HEK293 (cell line): ENCODE data around the gene DLK2.

Experiments used
- CTCF ChIA-PET: fragments of 350-600 bp; formaldehyde crosslinking; extraction: SDS; loops from one replicate; lab custom pipeline; 2021; ENCODE audit warnings: antibody characterized with exemption; lab: Yijun Ruan, JAX
- POLR2A ChIA-PET: fragments of 300-600 bp; formaldehyde crosslinking; extraction: SDS; loops from one replicate; lab custom pipeline; 2020; ENCODE audit warnings: antibody characterized with exemption, inconsistent platforms; lab: Yijun Ruan, JAX
- H3K27ac ChIP-seq: fragments of 200-500 bp; sonication (Bioruptor generic); 2 replicates; pipeline ENCODE4 v1.5.1; 2014; ENCODE audit warnings: low read depth, low read length, control low read depth, inconsistent platforms; ENCODE audit errors: extremely low read depth
- H3K36me3 ChIP-seq, 2 experiments: fragments of 200-500 bp in 1 of 2; sonication (Bioruptor generic) in 1 of 2; 1 replicate in 1 of 2; 2 replicates in 1 of 2; pipeline ENCODE4 v1.5.1; 2014 to 2017; ENCODE audit warnings: inconsistent platforms in 2 of 2, low read length in 2 of 2; ENCODE audit not compliant: control insufficient read depth in 2 of 2, insufficient read depth in 1 of 2
- H3K4me1 ChIP-seq: fragments of 200-500 bp; sonication (Bioruptor generic); 2 replicates; pipeline ENCODE4 v1.5.1; 2014; ENCODE audit warnings: mild to moderate bottlenecking, low read length, inconsistent platforms; ENCODE audit not compliant: control insufficient read depth, insufficient read depth
- H3K4me3 ChIP-seq: 2 replicates; pipeline ENCODE4 v1.5.1; 2011; ENCODE audit warnings: low read depth, mild to moderate bottlenecking, control low read depth, low read length, moderate library complexity
- H3K9me3 ChIP-seq: fragments of 200-500 bp; sonication (Bioruptor generic); 2 replicates; pipeline ENCODE4 v1.5.1; 2014; ENCODE audit warnings: low read depth, low read length, inconsistent platforms; ENCODE audit not compliant: control insufficient read depth, insufficient read depth
- KLF7 ChIP-seq: fragments of 450-650 bp; formaldehyde crosslinking; IDR thresholded peaks from 2 replicates; pipeline ENCODE4 v1.5.1; 2016; ENCODE audit warnings: missing biosample characterization, missing genetic modification characterization, borderline replicate concordance
- PRDM1 ChIP-seq: fragments of 450-650 bp; formaldehyde crosslinking; IDR thresholded peaks from 2 replicates; pipeline ENCODE4; 2016; ENCODE audit warnings: missing biosample characterization, missing genetic modification characterization
- SCRT2 ChIP-seq: fragments of 450-650 bp; formaldehyde crosslinking; IDR thresholded peaks from 2 replicates; pipeline ENCODE4 v1.5.1; 2016; ENCODE audit warnings: missing biosample characterization, missing genetic modification characterization
- TCF7L2 ChIP-seq: IDR thresholded peaks from 2 replicates; pipeline ENCODE4 v1.6.1; 2011; ENCODE audit warnings: low read depth, mild to moderate bottlenecking, inconsistent platforms, low read length, moderate library complexity, borderline replicate concordance
- ZBTB8A ChIP-seq: fragments of 450-650 bp; formaldehyde crosslinking; IDR thresholded peaks from 2 replicates; pipeline ENCODE4 v1.5.1; 2016; ENCODE audit warnings: missing biosample characterization, missing genetic modification characterization
- ZEB2 ChIP-seq: fragments of 450-650 bp; formaldehyde crosslinking; IDR thresholded peaks from 2 replicates; pipeline ENCODE4 v1.5.1; 2016; ENCODE audit warnings: missing biosample characterization, missing genetic modification characterization
- ZNF10 ChIP-seq: fragments of 450-650 bp; formaldehyde crosslinking; IDR thresholded peaks from 2 replicates; pipeline ENCODE4 v1.5.1; 2017; ENCODE audit warnings: missing biosample characterization, missing genetic modification characterization
- ZNF155 ChIP-seq: fragments of 450-650 bp; formaldehyde crosslinking; IDR thresholded peaks from 2 replicates; pipeline ENCODE4 v1.5.1; 2016; ENCODE audit warnings: missing biosample characterization, missing genetic modification characterization
- ZNF211 ChIP-seq: fragments of 450-650 bp; formaldehyde crosslinking; IDR thresholded peaks from 2 replicates; pipeline ENCODE4 v1.5.1; 2016; ENCODE audit warnings: low read depth, missing biosample characterization, missing genetic modification characterization
- ZNF274 ChIP-seq, 2 experiments: fragments of 200-500 bp in 1 of 2; fragments of 450-650 bp in 1 of 2; sonication (Bioruptor generic) in 1 of 2; formaldehyde crosslinking in 1 of 2; IDR thresholded peaks; 2 replicates each; pipeline versions ENCODE4 v1.5.1 to v1.6.1; 2014 to 2016; ENCODE audit warnings: borderline replicate concordance in 1 of 2, inconsistent platforms in 1 of 2, low read length in 1 of 2, missing biosample characterization in 1 of 2, missing genetic modification characterization in 1 of 2
- ZNF366 ChIP-seq: fragments of 450-650 bp; formaldehyde crosslinking; conservative IDR thresholded peaks from 2 replicates; pipeline ENCODE4 v1.5.1; 2016; ENCODE audit warnings: missing biosample characterization, missing genetic modification characterization
- ZNF391 ChIP-seq: fragments of 450-650 bp; formaldehyde crosslinking; IDR thresholded peaks from 2 replicates; pipeline ENCODE4 v1.5.1; 2016; ENCODE audit warnings: low read depth, missing biosample characterization, missing genetic modification characterization, borderline replicate concordance
- ZNF394 ChIP-seq: fragments of 450-650 bp; formaldehyde crosslinking; IDR thresholded peaks from 2 replicates; pipeline ENCODE4 v1.5.1; 2016; ENCODE audit warnings: missing biosample characterization, missing genetic modification characterization, mild to moderate bottlenecking, moderate library complexity, borderline replicate concordance
- ZNF423 ChIP-seq: fragments of 450-650 bp; formaldehyde crosslinking; IDR thresholded peaks from 2 replicates; pipeline ENCODE4 v1.5.1; 2016; ENCODE audit warnings: missing biosample characterization, missing genetic modification characterization
- ZNF623 ChIP-seq: fragments of 450-650 bp; formaldehyde crosslinking; IDR thresholded peaks from 2 replicates; pipeline ENCODE4 v1.5.1; 2016; ENCODE audit warnings: missing biosample characterization, missing genetic modification characterization
- ZNF654 ChIP-seq: fragments of 450-650 bp; formaldehyde crosslinking; IDR thresholded peaks from 2 replicates; pipeline ENCODE4 v1.5.1; 2016; ENCODE audit warnings: low read depth, missing biosample characterization, missing genetic modification characterization
- ZNF785 ChIP-seq: fragments of 450-650 bp; formaldehyde crosslinking; IDR thresholded peaks from 2 replicates; pipeline ENCODE4 v1.5.1; 2016; ENCODE audit warnings: missing biosample characterization, missing genetic modification characterization
- ZSCAN23 ChIP-seq: fragments of 450-650 bp; formaldehyde crosslinking; IDR thresholded peaks from 2 replicates; pipeline ENCODE4 v1.5.1; 2016; ENCODE audit warnings: missing biosample characterization, missing genetic modification characterization
- ZSCAN30 ChIP-seq: fragments of 450-650 bp; IDR thresholded peaks from 2 replicates; pipeline ENCODE4 v1.5.1; 2018; ENCODE audit warnings: missing biosample characterization, mild to moderate bottlenecking, missing genetic modification characterization, moderate library complexity
- TF ChIP-seq, protein P1 (sequence below): fragments of 450-650 bp; formaldehyde crosslinking; IDR thresholded peaks from 2 replicates; pipeline ENCODE4 v1.5.1; 2017; ENCODE audit warnings: missing biosample characterization, missing genetic modification characterization
- TF ChIP-seq, protein P2 (sequence below): fragments of 450-650 bp; formaldehyde crosslinking; IDR thresholded peaks from 2 replicates; pipeline ENCODE4 v1.5.1; 2017; ENCODE audit warnings: missing biosample characterization, missing genetic modification characterization
- TF ChIP-seq, protein P3 (sequence below): fragments of 450-650 bp; formaldehyde crosslinking; conservative IDR thresholded peaks from 2 replicates; pipeline ENCODE4 v1.5.1; 2016; ENCODE audit warnings: low read depth, missing biosample characterization, missing genetic modification characterization
- TF ChIP-seq, protein P4 (sequence below): fragments of 450-650 bp; formaldehyde crosslinking; IDR thresholded peaks from 2 replicates; pipeline ENCODE4 v1.5.1; 2016; ENCODE audit warnings: missing biosample characterization, missing genetic modification characterization
- TF ChIP-seq, protein P5 (sequence below): fragments of 450-650 bp; formaldehyde crosslinking; IDR thresholded peaks from 2 replicates; pipeline ENCODE4 v1.5.1; 2016; ENCODE audit warnings: missing biosample characterization, missing genetic modification characterization

The DLK2 gene, protein sequence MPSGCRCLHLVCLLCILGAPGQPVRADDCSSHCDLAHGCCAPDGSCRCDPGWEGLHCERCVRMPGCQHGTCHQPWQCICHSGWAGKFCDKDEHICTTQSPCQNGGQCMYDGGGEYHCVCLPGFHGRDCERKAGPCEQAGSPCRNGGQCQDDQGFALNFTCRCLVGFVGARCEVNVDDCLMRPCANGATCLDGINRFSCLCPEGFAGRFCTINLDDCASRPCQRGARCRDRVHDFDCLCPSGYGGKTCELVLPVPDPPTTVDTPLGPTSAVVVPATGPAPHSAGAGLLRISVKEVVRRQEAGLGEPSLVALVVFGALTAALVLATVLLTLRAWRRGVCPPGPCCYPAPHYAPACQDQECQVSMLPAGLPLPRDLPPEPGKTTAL

DNA sequence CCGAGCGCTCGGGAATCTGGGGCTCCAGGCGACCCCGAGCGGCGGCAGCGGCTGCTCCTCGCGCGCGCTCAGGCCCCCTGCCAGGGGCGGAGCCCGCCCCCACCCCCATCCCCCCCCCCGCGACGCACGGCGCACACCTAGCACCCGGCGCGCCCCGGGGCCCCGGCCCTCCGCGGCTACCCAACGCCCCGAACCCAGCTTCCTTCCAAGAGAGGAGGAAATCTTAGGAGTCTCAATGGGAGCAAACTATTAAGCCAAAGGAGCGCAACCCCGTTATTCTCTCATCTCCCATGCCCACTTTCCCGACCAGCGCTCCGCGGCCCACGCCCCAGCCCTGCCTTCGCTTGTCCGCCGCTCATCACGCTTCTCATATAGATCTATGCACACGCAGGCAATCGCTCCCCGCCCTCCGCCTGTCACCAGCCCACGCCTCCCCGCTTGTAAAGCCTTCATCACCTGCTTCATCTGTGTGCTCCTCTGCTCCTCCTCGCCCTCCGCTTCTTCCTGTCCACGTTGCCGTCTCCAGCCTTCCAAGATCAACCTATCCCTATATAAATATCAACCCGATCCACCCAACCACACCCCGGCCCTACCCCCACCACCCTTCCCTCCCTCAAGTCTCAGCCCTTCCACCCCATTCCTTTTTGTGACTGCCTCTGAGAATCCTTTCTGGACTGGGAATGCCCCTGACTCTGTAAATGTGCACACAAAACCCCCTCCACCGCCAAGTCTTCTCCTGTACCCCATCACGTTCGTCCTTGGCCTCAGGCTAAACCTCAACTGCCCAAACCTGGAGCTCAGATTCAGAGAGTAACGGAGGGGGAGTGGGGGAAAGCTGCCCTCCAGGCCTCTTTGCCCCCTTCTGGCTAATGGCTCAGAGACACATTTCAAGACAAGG, at the start of gene DLK2:
TSS of gene DLK2 (minus strand) at position 18 of the 898 bp plus-strand sequence. CDS start 723 bp downstream, outside the sequence.
- CTCF ChIA-PET, result interaction anchor here (0.6 to 6.1 kb wide), 14 partner anchors 8 to 494 kb away, joined by 3 to 56 read pairs (median 3); partner anchors contain the start of gene LRRC73
- Histone ChIP-seq H3K9me3 (no peaks in the 10 kb centered on the region), H3K4me3 (peak within 1 kb of the TSS; percentile 65), H3K36me3 (peaks cover 4 to 21% of the 10 kb centered on the region in 2 experiments; a peak in 2 of 3 replicates), H3K4me1 (no peaks in the 10 kb centered on the region), H3K27ac (no peak within 1 kb of the TSS; the same call in 1 of the 2 replicates)
- POLR2A ChIA-PET, result interaction anchor here (0.6 to 1.8 kb wide), 9 partner anchors 8 to 61 kb away, joined by 3 to 9 read pairs (median 3); partner anchors contain the start of gene TJAP1
- TF ChIP-seq, protein P1, sequence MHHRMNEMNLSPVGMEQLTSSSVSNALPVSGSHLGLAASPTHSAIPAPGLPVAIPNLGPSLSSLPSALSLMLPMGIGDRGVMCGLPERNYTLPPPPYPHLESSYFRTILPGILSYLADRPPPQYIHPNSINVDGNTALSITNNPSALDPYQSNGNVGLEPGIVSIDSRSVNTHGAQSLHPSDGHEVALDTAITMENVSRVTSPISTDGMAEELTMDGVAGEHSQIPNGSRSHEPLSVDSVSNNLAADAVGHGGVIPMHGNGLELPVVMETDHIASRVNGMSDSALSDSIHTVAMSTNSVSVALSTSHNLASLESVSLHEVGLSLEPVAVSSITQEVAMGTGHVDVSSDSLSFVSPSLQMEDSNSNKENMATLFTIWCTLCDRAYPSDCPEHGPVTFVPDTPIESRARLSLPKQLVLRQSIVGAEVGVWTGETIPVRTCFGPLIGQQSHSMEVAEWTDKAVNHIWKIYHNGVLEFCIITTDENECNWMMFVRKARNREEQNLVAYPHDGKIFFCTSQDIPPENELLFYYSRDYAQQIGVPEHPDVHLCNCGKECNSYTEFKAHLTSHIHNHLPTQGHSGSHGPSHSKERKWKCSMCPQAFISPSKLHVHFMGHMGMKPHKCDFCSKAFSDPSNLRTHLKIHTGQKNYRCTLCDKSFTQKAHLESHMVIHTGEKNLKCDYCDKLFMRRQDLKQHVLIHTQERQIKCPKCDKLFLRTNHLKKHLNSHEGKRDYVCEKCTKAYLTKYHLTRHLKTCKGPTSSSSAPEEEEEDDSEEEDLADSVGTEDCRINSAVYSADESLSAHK (tag by site-specific recombination), result no peak; the same call in 1 of the 2 replicates
- TF ChIP-seq, protein P2, sequence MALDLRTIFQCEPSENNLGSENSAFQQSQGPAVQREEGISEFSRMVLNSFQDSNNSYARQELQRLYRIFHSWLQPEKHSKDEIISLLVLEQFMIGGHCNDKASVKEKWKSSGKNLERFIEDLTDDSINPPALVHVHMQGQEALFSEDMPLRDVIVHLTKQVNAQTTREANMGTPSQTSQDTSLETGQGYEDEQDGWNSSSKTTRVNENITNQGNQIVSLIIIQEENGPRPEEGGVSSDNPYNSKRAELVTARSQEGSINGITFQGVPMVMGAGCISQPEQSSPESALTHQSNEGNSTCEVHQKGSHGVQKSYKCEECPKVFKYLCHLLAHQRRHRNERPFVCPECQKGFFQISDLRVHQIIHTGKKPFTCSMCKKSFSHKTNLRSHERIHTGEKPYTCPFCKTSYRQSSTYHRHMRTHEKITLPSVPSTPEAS (tag by site-specific recombination), result peak; percentile 54
- no peak for TF ChIP-seq ZNF211 (tag by site-specific recombination)
- TF ChIP-seq ZNF10 (tag by site-specific recombination), result peak; percentile 69; the same call in 1 of the 2 replicates
- TF ChIP-seq ZSCAN30 (tag by site-specific recombination), result 0 out of 2 replicates have a peak, but pooled peaks have one; percentile 1
- no peak for TF ChIP-seq ZNF274 (IDR thresholded peaks at IDR 0.05; ENCODE audit: low read length)
- TF ChIP-seq ZNF274 (tag by site-specific recombination; IDR thresholded peaks at IDR 0.05; ENCODE audit: borderline replicate concordance), result no peak
- no peak for TF ChIP-seq ZNF785 (tag by site-specific recombination)
- TF ChIP-seq ZNF366 (tag by site-specific recombination), result peak; percentile 70
- TF ChIP-seq, protein P3, sequence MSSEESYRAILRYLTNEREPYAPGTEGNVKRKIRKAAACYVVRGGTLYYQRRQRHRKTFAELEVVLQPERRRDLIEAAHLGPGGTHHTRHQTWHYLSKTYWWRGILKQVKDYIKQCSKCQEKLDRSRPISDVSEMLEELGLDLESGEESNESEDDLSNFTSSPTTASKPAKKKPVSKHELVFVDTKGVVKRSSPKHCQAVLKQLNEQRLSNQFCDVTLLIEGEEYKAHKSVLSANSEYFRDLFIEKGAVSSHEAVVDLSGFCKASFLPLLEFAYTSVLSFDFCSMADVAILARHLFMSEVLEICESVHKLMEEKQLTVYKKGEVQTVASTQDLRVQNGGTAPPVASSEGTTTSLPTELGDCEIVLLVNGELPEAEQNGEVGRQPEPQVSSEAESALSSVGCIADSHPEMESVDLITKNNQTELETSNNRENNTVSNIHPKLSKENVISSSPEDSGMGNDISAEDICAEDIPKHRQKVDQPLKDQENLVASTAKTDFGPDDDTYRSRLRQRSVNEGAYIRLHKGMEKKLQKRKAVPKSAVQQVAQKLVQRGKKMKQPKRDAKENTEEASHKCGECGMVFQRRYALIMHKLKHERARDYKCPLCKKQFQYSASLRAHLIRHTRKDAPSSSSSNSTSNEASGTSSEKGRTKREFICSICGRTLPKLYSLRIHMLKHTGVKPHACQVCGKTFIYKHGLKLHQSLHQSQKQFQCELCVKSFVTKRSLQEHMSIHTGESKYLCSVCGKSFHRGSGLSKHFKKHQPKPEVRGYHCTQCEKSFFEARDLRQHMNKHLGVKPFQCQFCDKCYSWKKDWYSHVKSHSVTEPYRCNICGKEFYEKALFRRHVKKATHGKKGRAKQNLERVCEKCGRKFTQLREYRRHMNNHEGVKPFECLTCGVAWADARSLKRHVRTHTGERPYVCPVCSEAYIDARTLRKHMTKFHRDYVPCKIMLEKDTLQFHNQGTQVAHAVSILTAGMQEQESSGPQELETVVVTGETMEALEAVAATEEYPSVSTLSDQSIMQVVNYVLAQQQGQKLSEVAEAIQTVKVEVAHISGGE (tag by site-specific recombination), result no peak
- peak; percentile 52; the same call in 1 of the 2 replicates for TF ChIP-seq ZEB2 (tag by site-specific recombination)
- TF ChIP-seq KLF7 (tag by site-specific recombination), result peak; percentile 94
- TF ChIP-seq ZNF155, result no peak
- peak; percentile 32; the same call in 1 of the 2 replicates for TF ChIP-seq ZSCAN23 (tag by site-specific recombination)
- TF ChIP-seq, protein P4, sequence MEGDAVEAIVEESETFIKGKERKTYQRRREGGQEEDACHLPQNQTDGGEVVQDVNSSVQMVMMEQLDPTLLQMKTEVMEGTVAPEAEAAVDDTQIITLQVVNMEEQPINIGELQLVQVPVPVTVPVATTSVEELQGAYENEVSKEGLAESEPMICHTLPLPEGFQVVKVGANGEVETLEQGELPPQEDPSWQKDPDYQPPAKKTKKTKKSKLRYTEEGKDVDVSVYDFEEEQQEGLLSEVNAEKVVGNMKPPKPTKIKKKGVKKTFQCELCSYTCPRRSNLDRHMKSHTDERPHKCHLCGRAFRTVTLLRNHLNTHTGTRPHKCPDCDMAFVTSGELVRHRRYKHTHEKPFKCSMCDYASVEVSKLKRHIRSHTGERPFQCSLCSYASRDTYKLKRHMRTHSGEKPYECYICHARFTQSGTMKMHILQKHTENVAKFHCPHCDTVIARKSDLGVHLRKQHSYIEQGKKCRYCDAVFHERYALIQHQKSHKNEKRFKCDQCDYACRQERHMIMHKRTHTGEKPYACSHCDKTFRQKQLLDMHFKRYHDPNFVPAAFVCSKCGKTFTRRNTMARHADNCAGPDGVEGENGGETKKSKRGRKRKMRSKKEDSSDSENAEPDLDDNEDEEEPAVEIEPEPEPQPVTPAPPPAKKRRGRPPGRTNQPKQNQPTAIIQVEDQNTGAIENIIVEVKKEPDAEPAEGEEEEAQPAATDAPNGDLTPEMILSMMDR, result no peak
- TF ChIP-seq, protein P5, sequence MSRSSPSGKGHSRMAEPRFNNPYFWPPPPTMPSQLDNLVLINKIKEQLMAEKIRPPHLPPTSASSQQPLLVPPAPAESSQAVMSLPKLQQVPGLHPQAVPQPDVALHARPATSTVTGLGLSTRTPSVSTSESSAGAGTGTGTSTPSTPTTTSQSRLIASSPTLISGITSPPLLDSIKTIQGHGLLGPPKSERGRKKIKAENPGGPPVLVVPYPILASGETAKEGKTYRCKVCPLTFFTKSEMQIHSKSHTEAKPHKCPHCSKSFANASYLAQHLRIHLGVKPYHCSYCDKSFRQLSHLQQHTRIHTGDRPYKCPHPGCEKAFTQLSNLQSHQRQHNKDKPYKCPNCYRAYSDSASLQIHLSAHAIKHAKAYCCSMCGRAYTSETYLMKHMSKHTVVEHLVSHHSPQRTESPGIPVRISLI (tag by site-specific recombination), result no peak
- peak; percentile 96 for TF ChIP-seq ZNF394 (tag by site-specific recombination)
- TF ChIP-seq ZNF423 (tag by site-specific recombination), result peak; percentile 59; the same call in 1 of the 2 replicates
- TF ChIP-seq ZBTB8A, result peak; percentile 63; the same call in 1 of the 2 replicates
- 0 out of 2 replicates have a peak, but pooled peaks have one; percentile 44 for TF ChIP-seq ZNF391
- TF ChIP-seq PRDM1 (tag by site-specific recombination), result no peak
- TF ChIP-seq TCF7L2, result no peak
- no peak for TF ChIP-seq SCRT2 (tag by site-specific recombination)
- TF ChIP-seq ZNF623 (tag by site-specific recombination), result no peak
- TF ChIP-seq ZNF654, result no peak
